BLaER1 (cell line): ENCODE results near the gene HOXC5.

Experiments
- H3K27ac ChIP-seq: shearing (Covaris generic); formaldehyde crosslinking; 2 replicates; pipeline ENCODE4 v1.8.1; 2022
- H3K27me3 ChIP-seq: shearing (Covaris generic); formaldehyde crosslinking; 2 replicates; pipeline ENCODE4 v1.8.1; 2022
- H3K36me3 ChIP-seq: shearing (Covaris generic); formaldehyde crosslinking; 2 replicates; pipeline ENCODE4 v1.8.1; 2022
- H3K4me1 ChIP-seq: shearing (Covaris generic); formaldehyde crosslinking; 2 replicates; pipeline ENCODE4 v1.8.1; 2022
- H3K4me2 ChIP-seq: shearing (Covaris generic); formaldehyde crosslinking; 2 replicates; pipeline ENCODE4 v1.8.1; 2022
- H3K4me3 ChIP-seq: shearing (Covaris generic); formaldehyde crosslinking; 2 replicates; pipeline ENCODE4 v1.8.1; 2022
- H3K9ac ChIP-seq: shearing (Covaris generic); formaldehyde crosslinking; 2 replicates; pipeline ENCODE4 v1.8.1; 2022
- H3K9me3 ChIP-seq: shearing (Covaris generic); formaldehyde crosslinking; 2 replicates; pipeline ENCODE4 v1.8.1; 2022
- H4K20me1 ChIP-seq: shearing (Covaris generic); formaldehyde crosslinking; 2 replicates; pipeline ENCODE4 v1.8.1; 2022
- Cebpa-rat ChIP-seq: shearing (Covaris generic); IDR thresholded peaks from 2 replicates; pipeline ENCODE4 v1.8.1; 2022

The HOXC5 gene

DNA sequence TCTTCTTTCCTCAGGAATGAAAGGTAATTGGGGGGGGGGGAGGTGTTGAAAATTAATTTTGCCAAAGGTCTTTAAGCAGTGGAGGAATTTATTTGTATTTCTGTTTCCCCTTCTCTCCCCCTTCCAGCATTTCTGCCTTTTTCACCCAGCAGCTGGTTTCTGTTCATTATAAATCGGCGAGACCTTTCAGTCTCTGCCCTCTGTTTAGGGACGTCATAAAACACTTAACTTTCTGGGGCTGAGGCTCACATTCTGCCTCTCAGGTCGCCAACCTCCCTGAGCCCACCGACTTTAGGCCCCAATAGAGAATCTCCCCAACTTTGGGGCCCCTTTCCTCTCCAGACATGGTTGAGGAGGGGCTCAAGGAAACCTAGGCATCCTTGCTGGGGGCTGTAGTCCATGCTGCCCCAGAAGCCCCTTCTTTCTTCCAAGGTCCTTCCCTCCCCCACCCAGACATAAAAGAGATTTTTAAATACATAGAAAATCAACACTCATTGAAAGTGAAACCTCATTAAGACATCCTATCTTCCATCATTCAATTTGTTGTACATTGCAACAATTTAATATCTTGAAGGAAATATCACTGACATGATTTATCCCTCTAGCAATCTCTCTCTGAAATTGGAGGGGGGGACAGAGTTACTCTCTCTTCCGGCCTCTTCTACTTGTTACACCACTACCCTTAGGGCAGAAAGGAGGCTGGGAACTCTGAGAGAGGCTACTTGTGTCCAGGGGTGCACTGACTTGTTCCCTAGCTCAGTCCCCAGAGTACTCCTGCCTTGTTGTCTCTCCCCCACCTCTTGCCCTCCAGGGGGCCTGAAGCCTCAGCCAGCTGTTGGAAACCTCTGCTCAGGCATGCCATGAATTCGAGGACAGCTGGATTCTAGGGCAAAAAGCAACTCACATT is 7.1 kb upstream of the HOXC5 start:
- Histone ChIP-seq H3K27ac (no peak overlapping the region), H3K4me3 (no peak overlapping the region), H3K36me3 (no peaks in the 10 kb centered on the region), H3K9ac (no peak overlapping the region), H3K9me3 (no peaks in the 10 kb centered on the region; the same call in 1 of the 2 replicates), H4K20me1 (peaks cover 97% of the 10 kb centered on the region), H3K4me2 (no peak overlapping the region), H3K4me1 (no peaks in the 10 kb centered on the region), H3K27me3 (peaks cover 100% of the 10 kb centered on the region)
- no peak for TF ChIP-seq Cebpa-rat

DNA sequence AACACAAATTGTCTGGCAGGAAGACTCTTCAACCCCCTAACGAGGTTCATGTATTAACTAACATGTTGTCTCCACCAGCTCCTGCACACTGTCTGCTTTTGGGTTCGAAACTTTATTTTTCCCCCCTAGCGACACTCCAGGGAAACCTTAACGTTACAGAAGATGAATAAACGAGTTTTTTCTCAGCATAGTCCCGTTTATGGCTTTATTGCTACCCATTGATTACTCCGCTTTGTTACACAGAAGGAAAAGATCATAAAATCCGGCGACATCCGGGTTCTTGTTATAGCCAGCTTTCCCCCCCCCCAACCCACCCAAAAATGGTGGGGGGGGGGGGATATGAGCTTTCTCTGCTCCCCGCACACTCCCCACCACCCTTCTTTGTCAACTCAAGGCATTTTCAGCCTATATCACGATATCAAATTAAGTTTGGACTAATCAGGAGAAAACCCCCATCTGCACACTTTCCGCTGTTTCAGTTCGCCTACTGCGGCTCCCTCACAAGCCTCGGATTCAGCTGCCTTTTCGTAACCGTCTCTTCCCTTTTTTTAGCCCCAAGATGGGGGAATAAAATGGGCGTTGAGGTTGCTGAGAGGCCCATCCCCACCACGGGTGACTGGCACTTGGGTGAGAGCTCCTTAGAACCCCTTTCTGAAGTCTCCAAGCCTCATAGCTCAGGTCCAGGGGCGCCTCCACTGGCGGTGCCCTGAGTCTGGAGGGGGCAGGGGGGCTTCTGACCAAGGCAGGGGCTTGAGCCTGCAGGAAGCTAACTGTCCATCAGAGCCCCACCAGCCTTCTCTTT is 6.0 kb upstream of the HOXC5 start:
- H3K9me3 ChIP-seq: peaks cover 9% of the 10 kb centered on the region
- H4K20me1 ChIP-seq: peaks cover 97% of the 10 kb centered on the region
- no peak overlapping the region for H3K27ac ChIP-seq
- TF ChIP-seq Cebpa-rat: no peak
- H3K4me3 ChIP-seq: no peak overlapping the region
- H3K4me1 ChIP-seq: no peaks in the 10 kb centered on the region
- no peak overlapping the region for H3K9ac ChIP-seq
- H3K36me3 ChIP-seq: no peaks in the 10 kb centered on the region
- peaks cover 100% of the 10 kb centered on the region for H3K27me3 ChIP-seq
- no peak overlapping the region for H3K4me2 ChIP-seq

DNA sequence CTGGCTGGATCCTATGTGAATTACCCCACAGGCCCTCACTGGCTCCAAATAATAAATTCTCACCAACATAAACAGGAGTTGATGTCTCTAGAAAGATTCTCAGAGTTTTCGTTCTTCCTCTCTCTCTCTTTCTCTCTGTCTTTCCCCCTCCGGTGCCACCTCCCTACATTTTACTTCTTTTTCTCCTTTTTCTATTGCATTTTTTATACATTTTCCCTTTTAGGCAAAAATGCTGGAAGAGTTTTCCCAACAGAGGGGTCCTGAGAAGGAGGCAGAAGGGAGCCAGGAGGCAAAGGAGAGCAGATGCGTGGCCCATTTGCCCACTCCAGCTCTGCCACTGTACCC is 5.4 kb upstream of the HOXC5 start:
- no peak overlapping the region for H3K4me2 ChIP-seq

DNA sequence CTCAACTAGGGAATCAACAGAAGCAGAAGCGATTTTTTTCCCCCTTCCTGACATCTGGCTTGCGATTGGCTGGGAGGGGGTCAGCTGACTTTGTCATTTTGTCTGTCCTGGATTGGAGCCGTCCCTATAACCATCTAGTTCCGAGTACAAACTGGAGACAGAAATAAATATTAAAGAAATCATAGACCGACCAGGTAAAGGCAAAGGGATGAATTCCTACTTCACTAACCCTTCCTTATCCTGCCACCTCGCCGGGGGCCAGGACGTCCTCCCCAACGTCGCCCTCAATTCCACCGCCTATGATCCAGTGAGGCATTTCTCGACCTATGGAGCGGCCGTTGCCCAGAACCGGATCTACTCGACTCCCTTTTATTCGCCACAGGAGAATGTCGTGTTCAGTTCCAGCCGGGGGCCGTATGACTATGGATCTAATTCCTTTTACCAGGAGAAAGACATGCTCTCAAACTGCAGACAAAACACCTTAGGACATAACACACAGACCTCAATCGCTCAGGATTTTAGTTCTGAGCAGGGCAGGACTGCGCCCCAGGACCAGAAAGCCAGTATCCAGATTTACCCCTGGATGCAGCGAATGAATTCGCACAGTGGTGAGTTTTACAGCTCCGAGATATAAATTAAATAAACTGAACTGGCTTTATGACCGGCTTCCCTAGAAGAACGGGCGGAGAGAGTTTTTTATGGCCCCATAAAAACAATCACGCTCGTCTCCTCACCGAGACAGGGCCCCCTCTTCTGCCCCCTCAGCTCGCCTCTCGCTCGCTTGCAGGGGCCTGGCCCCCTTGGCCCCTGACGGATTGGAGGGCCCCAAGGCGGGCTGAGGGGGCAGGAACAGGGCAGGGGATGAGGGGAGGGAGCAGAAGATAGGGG is 4.3 kb upstream of the HOXC5 start, which contains the start of gene HOXC6:
TSS of gene HOXC6 (plus strand) at position 127 of the 888 bp plus-strand sequence. CDS start at position 209, 82 bp downstream.
- Histone ChIP-seq H3K9ac (no peak within 1 kb of the TSS), H3K27ac (no peak within 1 kb of the TSS)

More for the DNA sequence above, 5.4 kb upstream of the HOXC5 start:
- Histone ChIP-seq H3K27me3 (peaks cover 100% of the 10 kb centered on the region), H3K27ac (no peak overlapping the region), H3K4me3 (no peak overlapping the region), H4K20me1 (peaks cover 97% of the 10 kb centered on the region), H3K4me1 (no peaks in the 10 kb centered on the region), H3K9ac (no peak overlapping the region), H3K36me3 (no peaks in the 10 kb centered on the region), H3K9me3 (peaks cover 14% of the 10 kb centered on the region)
- no peak for TF ChIP-seq Cebpa-rat

DNA sequence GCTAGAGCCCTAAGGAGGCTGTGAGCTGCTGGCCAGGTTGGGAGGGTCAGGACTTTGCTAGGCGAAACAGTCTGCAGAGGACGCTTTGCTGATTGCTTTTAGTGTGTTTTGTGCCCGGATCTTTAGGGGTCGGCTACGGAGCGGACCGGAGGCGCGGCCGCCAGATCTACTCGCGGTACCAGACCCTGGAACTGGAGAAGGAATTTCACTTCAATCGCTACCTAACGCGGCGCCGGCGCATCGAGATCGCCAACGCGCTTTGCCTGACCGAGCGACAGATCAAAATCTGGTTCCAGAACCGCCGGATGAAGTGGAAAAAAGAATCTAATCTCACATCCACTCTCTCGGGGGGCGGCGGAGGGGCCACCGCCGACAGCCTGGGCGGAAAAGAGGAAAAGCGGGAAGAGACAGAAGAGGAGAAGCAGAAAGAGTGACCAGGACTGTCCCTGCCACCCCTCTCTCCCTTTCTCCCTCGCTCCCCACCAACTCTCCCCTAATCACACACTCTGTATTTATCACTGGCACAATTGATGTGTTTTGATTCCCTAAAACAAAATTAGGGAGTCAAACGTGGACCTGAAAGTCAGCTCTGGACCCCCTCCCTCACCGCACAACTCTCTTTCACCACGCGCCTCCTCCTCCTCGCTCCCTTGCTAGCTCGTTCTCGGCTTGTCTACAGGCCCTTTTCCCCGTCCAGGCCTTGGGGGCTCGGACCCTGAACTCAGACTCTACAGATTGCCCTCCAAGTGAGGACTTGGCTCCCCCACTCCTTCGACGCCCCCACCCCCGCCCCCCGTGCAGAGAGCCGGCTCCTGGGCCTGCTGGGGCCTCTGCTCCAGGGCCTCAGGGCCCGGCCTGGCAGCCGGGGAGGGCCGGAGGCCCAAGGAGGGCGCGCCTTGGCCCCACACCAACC is 3.1 kb upstream of the HOXC5 start:
- no peak for TF ChIP-seq Cebpa-rat
- Histone ChIP-seq H4K20me1 (peaks cover 89% of the 10 kb centered on the region), H3K4me2 (no peak overlapping the region)

More for the DNA sequence above, 4.3 kb upstream of the HOXC5 start, which contains the start of gene HOXC6:
- TF ChIP-seq Cebpa-rat: no peak
- H3K4me3 ChIP-seq: no peak within 1 kb of the TSS
- no peaks in the 10 kb centered on the region for H3K4me1 ChIP-seq
- no peaks in the 10 kb centered on the region for H3K36me3 ChIP-seq
- peaks cover 100% of the 10 kb centered on the region for H3K27me3 ChIP-seq
- H4K20me1 ChIP-seq: peaks cover 94% of the 10 kb centered on the region
- peaks cover 26% of the 10 kb centered on the region for H3K9me3 ChIP-seq
- H3K4me2 ChIP-seq: no peak within 1 kb of the TSS

DNA sequence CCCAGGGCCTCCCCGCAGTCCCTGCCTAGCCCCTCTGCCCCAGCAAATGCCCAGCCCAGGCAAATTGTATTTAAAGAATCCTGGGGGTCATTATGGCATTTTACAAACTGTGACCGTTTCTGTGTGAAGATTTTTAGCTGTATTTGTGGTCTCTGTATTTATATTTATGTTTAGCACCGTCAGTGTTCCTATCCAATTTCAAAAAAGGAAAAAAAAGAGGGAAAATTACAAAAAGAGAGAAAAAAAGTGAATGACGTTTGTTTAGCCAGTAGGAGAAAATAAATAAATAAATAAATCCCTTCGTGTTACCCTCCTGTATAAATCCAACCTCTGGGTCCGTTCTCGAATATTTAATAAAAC is 2.4 kb upstream of the HOXC5 start:
- no peaks in the 10 kb centered on the region for H3K4me1 ChIP-seq
- no peak overlapping the region for H3K9ac ChIP-seq
- H3K27me3 ChIP-seq: peaks cover 100% of the 10 kb centered on the region
- no peak for TF ChIP-seq Cebpa-rat
- no peak overlapping the region for H3K4me3 ChIP-seq
- H3K4me2 ChIP-seq: no peak overlapping the region
- no peaks in the 10 kb centered on the region for H3K36me3 ChIP-seq
- no peak overlapping the region for H3K27ac ChIP-seq
- peaks cover 89% of the 10 kb centered on the region for H4K20me1 ChIP-seq
- H3K9me3 ChIP-seq: peaks cover 27% of the 10 kb centered on the region

More for the DNA sequence above, 3.1 kb upstream of the HOXC5 start:
- H3K4me3 ChIP-seq: no peak overlapping the region
- peaks cover 100% of the 10 kb centered on the region for H3K27me3 ChIP-seq
- no peaks in the 10 kb centered on the region for H3K4me1 ChIP-seq
- no peak overlapping the region for H3K9ac ChIP-seq
- H3K36me3 ChIP-seq: no peaks in the 10 kb centered on the region
- no peak overlapping the region for H3K27ac ChIP-seq
- peaks cover 27% of the 10 kb centered on the region for H3K9me3 ChIP-seq

DNA sequence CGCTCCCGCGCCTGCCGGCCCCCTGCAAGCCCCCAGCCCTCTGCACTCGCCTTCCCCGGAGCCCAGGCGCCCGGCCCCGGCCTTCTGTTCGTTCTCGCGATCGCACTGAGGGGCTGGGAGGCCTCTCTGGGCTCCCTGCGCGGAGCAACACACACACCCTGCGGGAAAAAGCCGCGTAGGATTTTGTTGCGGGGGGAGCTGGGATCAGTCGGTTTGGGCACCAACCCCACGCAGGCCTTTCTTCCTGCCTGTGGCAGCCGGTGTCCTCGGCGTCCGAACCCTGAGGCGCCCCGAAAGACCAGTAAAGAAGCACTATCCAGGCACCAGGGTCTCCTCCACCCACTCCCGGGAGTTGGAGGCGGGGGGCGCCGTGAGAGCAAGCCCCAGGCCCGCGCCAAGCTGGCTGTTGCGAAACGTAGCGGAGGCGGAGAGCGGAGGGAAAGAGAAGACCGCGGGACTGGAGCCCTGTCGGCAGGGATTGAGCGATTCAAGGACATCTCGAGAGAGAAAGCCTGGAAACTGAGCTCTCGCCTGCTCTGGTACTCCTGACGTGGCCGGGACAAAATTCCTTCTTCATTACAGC is 1.9 kb upstream of the HOXC5 start:
- peaks cover 89% of the 10 kb centered on the region for H4K20me1 ChIP-seq
- peaks cover 100% of the 10 kb centered on the region for H3K27me3 ChIP-seq
- no peak overlapping the region for H3K4me3 ChIP-seq
- TF ChIP-seq Cebpa-rat: no peak
- H3K4me1 ChIP-seq: no peaks in the 10 kb centered on the region
- H3K9me3 ChIP-seq: peaks cover 27% of the 10 kb centered on the region
- no peaks in the 10 kb centered on the region for H3K36me3 ChIP-seq
- no peak overlapping the region for H3K9ac ChIP-seq
- H3K4me2 ChIP-seq: no peak overlapping the region
- no peak overlapping the region for H3K27ac ChIP-seq

DNA sequence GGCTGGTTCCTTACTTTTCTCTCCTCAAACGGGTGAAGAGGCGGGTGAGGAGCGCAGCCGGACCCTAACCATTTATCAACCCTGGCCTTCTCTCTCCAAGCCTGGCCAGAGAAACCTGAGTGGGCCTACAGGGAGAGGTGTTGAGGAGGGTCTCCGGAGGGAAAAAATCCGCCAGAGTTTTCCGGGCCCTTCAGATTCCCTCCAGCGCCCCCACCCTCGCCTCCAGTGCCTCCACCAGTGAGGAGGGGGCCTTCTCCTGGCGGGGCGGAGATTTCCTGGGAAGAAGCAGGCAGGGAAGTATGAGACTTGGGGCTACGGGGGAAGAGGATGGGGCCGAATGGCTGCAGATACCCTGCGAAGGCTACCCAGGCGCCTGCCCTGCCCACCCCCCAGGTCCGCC is 1.4 kb upstream of the HOXC5 start:
- Histone ChIP-seq H3K9me3 (peaks cover 27% of the 10 kb centered on the region), H3K9ac (no peak overlapping the region), H3K27ac (no peak overlapping the region), H3K4me1 (peaks cover 2% of the 10 kb centered on the region), H3K27me3 (peaks cover 100% of the 10 kb centered on the region), H3K36me3 (no peaks in the 10 kb centered on the region), H3K4me2 (no peak overlapping the region), H3K4me3 (no peak overlapping the region), H4K20me1 (peaks cover 89% of the 10 kb centered on the region)
- no peak for TF ChIP-seq Cebpa-rat
